Measurements from ENCODE around the gene PITPNM1. TPM values are rescaled to one million over a fixed set of nuclear protein-coding genes. Genes with fewer than 3 reads are reported as not detected.
"Not testable (repeated sequence)": the region's sequence is repeated elsewhere in the genome, so short reads cannot be mapped to it uniquely, and the experiment has no call there.

The PITPNM1 gene
- total RNA-seq, 1 donor from 2014 or later: 38.2 TPM

- TF ChIP-seq, protein P1, sequence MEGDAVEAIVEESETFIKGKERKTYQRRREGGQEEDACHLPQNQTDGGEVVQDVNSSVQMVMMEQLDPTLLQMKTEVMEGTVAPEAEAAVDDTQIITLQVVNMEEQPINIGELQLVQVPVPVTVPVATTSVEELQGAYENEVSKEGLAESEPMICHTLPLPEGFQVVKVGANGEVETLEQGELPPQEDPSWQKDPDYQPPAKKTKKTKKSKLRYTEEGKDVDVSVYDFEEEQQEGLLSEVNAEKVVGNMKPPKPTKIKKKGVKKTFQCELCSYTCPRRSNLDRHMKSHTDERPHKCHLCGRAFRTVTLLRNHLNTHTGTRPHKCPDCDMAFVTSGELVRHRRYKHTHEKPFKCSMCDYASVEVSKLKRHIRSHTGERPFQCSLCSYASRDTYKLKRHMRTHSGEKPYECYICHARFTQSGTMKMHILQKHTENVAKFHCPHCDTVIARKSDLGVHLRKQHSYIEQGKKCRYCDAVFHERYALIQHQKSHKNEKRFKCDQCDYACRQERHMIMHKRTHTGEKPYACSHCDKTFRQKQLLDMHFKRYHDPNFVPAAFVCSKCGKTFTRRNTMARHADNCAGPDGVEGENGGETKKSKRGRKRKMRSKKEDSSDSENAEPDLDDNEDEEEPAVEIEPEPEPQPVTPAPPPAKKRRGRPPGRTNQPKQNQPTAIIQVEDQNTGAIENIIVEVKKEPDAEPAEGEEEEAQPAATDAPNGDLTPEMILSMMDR (IDR thresholded peaks at IDR 0.05): no peak
- peak overlapping the region; percentile 62 for H3K4me3 ChIP-seq
- peak overlapping the region; percentile 88 for H3K27ac ChIP-seq
- peaks cover 36% of the 10 kb centered on the region for H3K4me1 ChIP-seq
- no peaks in the 10 kb centered on the region for H3K9me3 ChIP-seq
- ATAC-seq (peak; percentile 3), DNase-seq (no peak)
- no peaks in the 10 kb centered on the region for H3K27me3 ChIP-seq
- intact Hi-C loops (cut with DNase I): no loop called here
- peaks cover 9% of the 10 kb centered on the region for H3K36me3 ChIP-seq
Observed at GRCh38 chr11:67482275-67482826, 22.8 kb downstream of the PITPNM1 start.

DNA sequence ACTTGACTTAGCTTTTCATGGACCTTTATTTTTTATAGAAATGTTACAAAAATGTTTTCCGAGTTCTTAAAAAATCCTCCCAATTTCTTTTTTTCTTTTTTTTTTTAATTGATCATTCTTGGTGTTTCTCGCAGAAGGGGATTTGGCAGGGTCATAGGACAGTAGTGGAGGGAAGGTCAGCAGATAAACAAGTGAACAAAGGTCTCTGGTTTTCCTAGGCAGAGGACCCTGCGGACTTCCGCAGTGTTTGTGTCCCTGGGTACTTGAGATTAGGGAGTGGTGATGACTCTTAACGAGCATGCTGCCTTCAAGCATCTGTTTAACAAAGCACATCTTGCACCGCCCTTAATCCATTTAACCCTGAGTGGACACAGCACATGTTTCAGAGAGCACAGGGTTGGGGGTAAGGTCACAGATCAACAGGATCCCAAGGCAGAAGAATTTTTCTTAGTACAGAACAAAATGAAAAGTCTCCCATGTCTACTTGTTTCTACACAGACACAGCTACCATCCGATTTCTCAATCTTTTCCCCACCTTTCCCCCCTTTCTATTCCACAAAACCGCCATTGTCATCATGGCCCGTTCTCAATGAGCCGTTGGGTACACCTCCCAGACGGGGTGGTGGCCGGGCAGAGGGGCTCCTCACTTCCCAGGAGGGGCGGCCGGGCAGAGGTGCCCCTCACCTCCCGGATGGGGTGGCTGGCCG is 27.7 kb downstream of the PITPNM1 start:
- intact Hi-C loops (cut with DNase I); H3K4me1 ChIP-seq; DNase-seq; H3K27me3 ChIP-seq; H3K4me3 ChIP-seq; H3K27ac ChIP-seq; H3K36me3 ChIP-seq; ATAC-seq; H3K9me3 ChIP-seq: not testable (repeated sequence)

GRCh38 chr11:67476692-67477091 is 28.5 kb downstream of the PITPNM1 start:
- H3K9me3 ChIP-seq, DNase-seq, H3K27ac ChIP-seq: not testable (repeated sequence)

DNA sequence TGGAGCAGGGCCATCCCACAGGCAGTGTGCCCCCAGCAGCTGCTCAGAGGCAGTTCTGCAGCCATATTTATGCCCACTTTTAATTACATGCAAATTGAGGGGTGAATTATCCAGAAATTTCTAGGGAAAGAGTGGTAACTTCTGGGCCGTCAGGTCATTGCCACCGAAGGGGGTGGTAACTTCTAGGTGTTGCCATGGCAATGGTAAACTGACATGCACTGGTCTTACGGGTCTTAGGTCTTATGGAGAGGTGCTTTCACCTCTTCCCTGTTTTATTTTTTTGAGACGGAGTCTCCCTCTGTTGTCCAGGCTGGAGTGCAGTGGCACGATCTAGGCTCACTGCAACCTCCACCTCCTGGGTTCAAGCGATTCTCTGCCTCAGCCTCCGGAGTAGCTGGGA is 32.3 kb downstream of the PITPNM1 start:
- ATAC-seq (no peak), DNase-seq (no peak)
- Histone ChIP-seq H3K4me1 (peaks cover 8% of the 10 kb centered on the region), H3K36me3 (no peaks in the 10 kb centered on the region), H3K9me3 (no peaks in the 10 kb centered on the region), H3K4me3 (no peak overlapping the region), H3K27me3 (no peaks in the 10 kb centered on the region), H3K27ac (no peak overlapping the region)
- TF ChIP-seq, protein P1 (IDR thresholded peaks at IDR 0.05): no peak
- intact Hi-C loops (cut with DNase I): no loop called here

More at GRCh38 chr11:67476692-67477091, 28.5 kb downstream of the PITPNM1 start:
- H3K27me3 ChIP-seq; ATAC-seq; H3K36me3 ChIP-seq; H3K4me3 ChIP-seq; intact Hi-C loops (cut with DNase I); H3K4me1 ChIP-seq: not testable (repeated sequence)

DNA sequence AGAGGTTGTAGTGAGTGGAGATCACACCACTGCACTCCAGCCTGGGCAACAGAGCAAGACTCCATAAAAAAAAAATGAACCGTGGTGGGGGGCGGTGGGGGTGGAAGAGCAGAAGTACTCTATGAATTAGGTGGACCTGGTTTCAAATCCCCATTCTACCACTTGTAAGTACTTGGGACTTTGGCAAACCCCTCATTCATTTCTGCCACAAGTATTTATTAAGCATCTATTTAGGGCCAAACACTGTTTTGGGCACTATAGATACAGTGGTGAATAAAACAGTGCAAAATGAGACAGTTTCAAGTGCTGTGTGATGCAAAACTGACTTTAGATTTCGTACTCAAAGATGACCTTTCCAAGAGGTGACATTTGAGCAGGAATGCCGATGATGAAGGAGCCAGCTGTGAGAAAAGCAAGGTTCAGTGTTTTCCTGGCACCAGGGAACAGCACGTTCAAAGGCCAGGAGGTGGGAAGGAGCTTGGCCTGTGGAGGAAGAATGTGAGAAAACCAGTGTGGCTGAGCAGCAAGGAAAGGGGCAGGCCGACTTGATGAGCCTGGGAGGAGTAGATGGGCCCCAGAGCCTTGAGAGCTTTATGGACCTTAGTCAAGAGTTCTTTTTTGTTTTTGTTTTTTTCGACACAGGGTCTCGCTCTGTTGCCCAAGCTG is 34.7 kb downstream of the PITPNM1 start:
- H3K4me3 ChIP-seq: no peak overlapping the region
- no peak overlapping the region for H3K27ac ChIP-seq
- no peaks in the 10 kb centered on the region for H3K36me3 ChIP-seq
- no peak for DNase-seq
- H3K9me3 ChIP-seq: no peaks in the 10 kb centered on the region
- H3K4me1 ChIP-seq: peaks cover 18% of the 10 kb centered on the region
- intact Hi-C loops (cut with DNase I): no loop called here
- no peak for ATAC-seq
- no peaks in the 10 kb centered on the region for H3K27me3 ChIP-seq
- TF ChIP-seq, protein P1 (IDR thresholded peaks at IDR 0.05): no peak

- Histone ChIP-seq H3K4me3 (peak overlapping the region; percentile 97), H3K36me3 (no peaks in the 10 kb centered on the region), H3K9me3 (no peaks in the 10 kb centered on the region), H3K27ac (peak overlapping the region; percentile 93), H3K4me1 (peaks cover 18% of the 10 kb centered on the region), H3K27me3 (no peaks in the 10 kb centered on the region)
- DNase-seq (no peak), ATAC-seq (no peak)
- intact Hi-C loops (cut with DNase I): no loop called here
- TF ChIP-seq, protein P1 (IDR thresholded peaks at IDR 0.05): no peak
Observed at GRCh38 chr11:67469508-67469811, 35.7 kb downstream of the PITPNM1 start.

Data from upper lobe of right lung (tissue), 1 donor.